ENCODE measurements around the gene ZFP30.
"Not testable (repeated sequence)": the region's sequence is repeated elsewhere in the genome, so short reads cannot be mapped to it uniquely, and the experiment has no call there.

Gene ZFP30

GRCh38 chr19:37655301-37655688, at the start of gene ZFP30:
Gene ZFP30 (minus strand): TSS chr19:37655465. CDS start chr19:37647822, 7,643 bp downstream.
- DNase-seq = peak; percentile 100

GRCh38 chr19:37699057-37699456, 43.8 kb upstream of the ZFP30 start:
- DNase-seq = no peak

- DNase-seq = no peak
Observed at GRCh38 chr19:37698216-37698615, 43.0 kb upstream of the ZFP30 start.

- DNase-seq = no peak
Observed at GRCh38 chr19:37695144-37695899, 40.1 kb upstream of the ZFP30 start.

GRCh38 chr19:37692956-37693620, 37.8 kb upstream of the ZFP30 start:
- DNase-seq = no peak

GRCh38 chr19:37691881-37692504, 36.7 kb upstream of the ZFP30 start:
- DNase-seq = peak; percentile 86

- DNase-seq = no peak
Observed at GRCh38 chr19:37683520-37683919, 28.3 kb upstream of the ZFP30 start.

- DNase-seq = no peak
Observed at GRCh38 chr19:37669450-37669914, 14.2 kb upstream of the ZFP30 start.

- DNase-seq = not testable (repeated sequence)
Observed at GRCh38 chr19:37657157-37657556, 1.9 kb upstream of the ZFP30 start.

GRCh38 chr19:37655689-37656371, 565 bp upstream of the ZFP30 start:
- DNase-seq = peak; percentile 100

- DNase-seq = peak; percentile 90
Observed at GRCh38 chr19:37654629-37655300, 500 bp downstream of the ZFP30 start.

- DNase-seq = no peak
Observed at GRCh38 chr19:37654118-37654517, 1.1 kb downstream of the ZFP30 start.

- DNase-seq = no peak
Observed at GRCh38 chr19:37635076-37636056, 19.9 kb downstream of the ZFP30 start.

GRCh38 chr19:37594982-37595382, 60.3 kb downstream of the ZFP30 start:
- DNase-seq = peak; percentile 95

- DNase-seq = peak; percentile 100
Observed at GRCh38 chr19:37594304-37594981, 60.8 kb downstream of the ZFP30 start, which contains the start of the genes ZNF540 and ZNF571. Gene ZNF540 (plus strand): TSS chr19:37594876. CDS start chr19:37598448, 3,572 bp downstream. Gene ZNF571 (minus strand): TSS chr19:37594792. CDS start chr19:37586676, 8,116 bp downstream.

GRCh38 chr19:37593996-37594303, 61.3 kb downstream of the ZFP30 start:
- DNase-seq = no peak

GRCh38 chr19:37583340-37583739, 71.9 kb downstream of the ZFP30 start:
- no peak for DNase-seq

- no peak for DNase-seq
Observed at GRCh38 chr19:37572203-37572602, 83.1 kb downstream of the ZFP30 start.

GRCh38 chr19:37565370-37565669, 89.9 kb downstream of the ZFP30 start:
- DNase-seq = no peak

GRCh38 chr19:37564624-37565369, 90.5 kb downstream of the ZFP30 start:
- DNase-seq = no peak
